NCI-H1436 (cell line): ENCODE results near the gene MKX.

ENCODE experiments used
- DNase-seq: peaks from one replicate; lab custom pipeline; 2025; lab: John Stamatoyannopoulos, UW

MKX gene

DNA sequence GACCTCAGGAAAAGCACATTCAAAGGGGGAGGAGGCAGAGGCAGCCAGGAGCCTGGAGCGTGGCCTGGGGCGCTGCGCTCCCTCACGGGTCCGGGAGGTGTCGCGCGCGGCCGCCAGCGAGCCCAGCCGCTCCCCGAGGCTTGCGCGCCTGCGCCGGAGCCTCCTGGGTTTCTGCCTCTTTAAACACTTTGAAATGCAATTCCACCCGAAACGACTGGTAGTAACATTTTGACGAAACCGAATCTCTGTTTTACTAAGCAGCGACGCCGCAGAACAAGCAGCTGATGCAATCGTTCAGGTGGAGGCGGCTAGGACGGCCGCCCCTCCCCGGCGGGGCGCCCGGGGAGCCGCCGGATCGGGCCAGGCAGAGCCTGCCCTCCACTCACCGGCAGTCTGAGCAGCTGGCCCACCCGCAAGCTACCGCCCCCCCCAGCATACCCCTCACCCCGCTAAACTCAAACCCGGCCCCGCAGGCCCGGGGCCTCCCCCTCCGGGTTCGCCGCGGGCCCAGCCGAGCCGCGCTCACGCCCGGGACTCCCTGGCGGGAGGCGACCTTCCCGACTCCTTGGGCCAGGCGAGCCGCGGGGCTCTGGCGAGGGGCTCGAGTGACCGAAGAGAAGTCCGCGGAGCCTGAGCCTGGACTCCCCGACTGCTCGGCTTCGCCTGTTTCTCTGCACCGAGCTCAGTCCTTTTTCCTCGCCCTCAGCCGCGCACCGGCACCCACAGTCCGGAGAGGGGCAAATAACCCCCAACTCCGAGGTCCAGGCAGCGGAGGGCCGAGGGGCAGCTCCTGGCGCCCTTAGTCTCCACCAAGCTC, 3.2 kb downstream of the MKX start:
- DNase-seq = peak; percentile 46

DNA sequence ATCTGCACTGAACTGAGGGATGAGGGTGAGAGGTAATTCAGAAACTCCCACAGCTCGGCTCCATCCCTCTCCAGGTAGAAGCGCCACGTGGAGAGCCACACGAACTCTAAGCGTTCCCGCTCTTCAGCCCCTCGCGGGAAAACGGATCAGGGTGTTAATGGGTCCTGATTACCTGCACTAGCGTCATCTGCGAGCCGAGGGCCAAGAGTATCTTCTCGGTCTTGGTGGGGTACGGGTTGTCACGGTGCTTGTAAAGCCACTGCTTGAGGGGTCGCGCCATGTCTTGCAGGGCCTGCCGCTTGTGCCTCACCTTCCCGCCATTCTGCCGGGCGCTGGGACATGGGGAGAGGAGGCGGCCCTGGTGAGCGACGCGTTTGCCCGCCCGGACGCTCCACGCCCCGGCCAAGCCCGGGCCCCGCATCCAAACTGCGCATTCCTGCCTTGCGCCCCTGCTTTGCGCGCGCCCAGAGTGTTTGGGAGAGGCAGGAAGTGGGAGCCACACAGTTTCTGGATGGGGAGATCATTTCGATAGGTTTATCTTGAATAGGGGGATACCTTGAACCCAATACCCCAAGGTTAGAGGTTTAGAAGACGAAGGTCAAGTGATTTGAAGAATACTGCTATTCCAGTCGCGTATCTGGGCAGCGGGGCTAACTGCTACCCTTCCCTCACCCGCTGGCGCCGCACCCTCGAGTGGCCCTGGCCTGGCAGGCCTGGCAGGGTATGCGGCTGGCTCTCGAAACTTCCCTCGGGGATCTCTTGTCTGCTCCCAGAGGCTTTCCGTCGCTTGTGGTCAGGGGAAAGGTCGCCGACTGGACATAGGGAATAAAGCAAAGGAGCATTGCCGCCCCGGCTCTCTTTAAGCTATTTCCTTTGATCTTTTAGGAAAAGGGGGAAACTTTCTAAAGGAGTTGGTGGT, 4.2 kb downstream of the MKX start:
- DNase-seq = no peak

- DNase-seq = no peak
Measured at GRCh38 chr10:27736396-27736795, 9.2 kb downstream of the MKX start.

DNA sequence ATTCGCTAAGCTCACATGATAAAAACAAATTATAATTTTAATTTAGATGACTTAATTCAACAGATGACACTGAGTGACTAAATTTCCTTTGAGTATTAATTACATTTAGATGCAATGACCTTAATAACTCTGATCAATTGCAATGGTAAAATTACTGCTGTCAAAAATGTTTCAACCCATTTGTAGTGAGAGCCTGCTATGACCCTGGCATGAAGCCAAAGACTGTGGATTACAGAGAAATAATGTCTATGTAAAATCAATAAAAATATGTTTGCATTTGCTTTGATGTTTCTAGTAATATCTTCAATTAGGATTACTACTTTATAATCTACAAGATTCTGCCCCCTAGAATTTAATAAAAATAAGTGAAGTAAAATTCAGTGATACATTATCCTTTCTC, 15.6 kb downstream of the MKX start:
- DNase-seq = no peak

DNA sequence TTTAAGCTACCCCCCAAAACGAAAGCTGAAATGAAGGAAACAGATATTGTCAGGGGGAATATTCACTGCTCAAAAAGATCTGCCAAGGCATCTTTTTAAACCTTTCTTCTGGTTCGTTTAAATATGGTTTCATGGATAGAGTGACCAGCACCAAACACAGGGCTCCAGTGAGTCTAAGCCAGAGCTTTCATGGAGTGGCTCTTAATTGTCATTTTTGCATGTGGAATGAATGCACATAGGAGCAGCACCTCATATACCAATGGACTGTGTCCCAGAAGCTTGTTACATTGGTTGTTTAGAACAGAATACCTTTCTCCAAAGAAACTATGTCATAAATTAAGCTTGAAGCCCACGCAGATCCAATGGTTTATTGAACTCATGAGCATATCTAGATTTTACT, 17.3 kb downstream of the MKX start:
- DNase-seq = no peak

DNA sequence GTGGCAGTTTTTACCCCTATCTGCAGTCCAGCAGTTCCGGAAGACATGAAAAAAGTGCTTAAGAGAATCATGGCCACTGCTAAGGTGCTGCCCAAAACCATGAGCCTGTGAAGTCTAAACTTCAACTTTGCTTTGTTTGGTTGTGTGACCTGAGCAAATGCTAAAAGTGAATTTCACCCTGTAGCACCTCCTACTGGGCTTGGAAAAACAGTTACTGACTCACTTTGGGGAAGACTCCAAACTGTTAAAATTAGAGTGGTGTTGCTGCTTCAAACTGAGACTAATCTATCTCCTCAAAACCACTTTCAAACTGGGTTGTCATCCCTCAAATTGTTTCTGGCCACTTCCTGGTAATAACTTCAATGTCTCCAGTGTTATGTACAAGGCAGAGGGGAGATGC, 21.3 kb downstream of the MKX start:
- DNase-seq = no peak

GRCh38 chr10:27723436-27723835, 22.2 kb downstream of the MKX start:
- no peak for DNase-seq

DNA sequence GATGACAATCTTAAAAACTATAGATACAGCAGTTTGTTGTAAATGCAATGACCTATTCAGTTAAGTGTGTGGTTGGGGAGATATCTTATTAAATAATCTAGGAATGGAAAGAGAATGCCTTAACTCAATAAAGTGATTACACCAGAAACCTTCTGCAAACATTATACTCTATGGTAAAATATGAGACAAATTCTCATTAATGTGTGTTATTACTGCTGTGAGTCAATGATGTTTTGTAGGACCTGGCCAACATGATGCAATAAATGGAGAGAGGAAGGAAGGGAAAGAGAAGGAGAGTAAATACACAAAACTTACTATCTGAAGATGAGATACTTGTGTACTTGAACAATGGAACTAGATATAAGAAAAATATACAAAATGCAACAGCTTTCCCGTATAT, 25.1 kb downstream of the MKX start:
- DNase-seq = no peak

DNA sequence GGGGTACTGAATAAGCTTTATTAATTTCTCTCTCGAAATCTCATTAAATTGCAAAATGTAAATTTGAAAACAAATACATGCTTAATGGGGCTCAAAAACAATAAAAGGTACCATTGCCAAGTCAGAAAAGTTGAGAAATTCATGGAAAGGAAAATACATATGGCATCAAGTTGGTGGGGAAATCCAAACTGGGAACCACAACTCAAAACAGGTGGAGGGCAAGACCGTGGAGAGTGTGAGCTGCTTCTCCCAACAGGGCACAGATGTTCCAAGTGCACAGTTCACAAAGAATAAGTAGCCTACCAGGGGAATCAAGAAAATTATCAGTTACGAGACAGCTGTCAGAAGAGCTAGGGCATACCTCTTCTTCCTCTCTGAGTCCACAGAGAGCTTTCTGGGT, 26.6 kb downstream of the MKX start:
- no peak for DNase-seq

- no peak for DNase-seq
Measured at GRCh38 chr10:27717861-27718260, 27.8 kb downstream of the MKX start.

DNA sequence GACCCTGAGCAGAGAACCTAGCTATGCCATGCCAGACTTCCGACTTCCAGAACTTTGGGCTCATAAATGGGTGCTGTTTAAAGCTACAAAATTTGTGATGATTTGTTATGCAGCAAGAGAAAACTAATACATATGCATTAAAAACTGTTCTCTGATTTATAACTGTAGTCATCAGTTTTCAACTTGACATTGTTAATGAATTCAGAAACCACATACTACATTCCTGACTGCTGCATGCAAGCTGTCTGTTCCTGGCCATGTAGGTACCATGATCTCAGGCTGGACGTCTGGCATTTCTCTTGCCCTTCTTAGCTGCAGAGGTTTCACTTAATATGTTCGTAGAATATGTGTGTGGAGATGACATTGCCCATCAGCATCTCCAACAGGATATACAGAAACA, 28.4 kb downstream of the MKX start:
- no peak for DNase-seq

DNA sequence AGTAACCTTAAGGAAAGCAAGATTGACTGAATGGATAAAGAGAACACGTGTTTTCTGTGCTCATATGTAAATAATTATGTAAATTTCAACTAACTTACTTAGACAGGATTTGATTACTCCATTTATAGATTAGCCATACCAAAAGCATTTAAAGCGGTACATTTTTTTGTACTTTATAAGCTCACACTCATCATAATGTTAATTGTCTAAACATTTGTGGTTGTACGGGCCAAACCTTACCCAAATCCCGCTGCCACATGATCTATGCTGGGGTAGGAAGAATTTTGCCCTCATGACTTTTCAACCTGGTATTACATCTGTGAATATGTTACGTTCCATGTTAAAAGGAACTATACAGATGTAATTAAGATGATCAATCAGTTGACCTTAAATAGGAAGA, 29.1 kb downstream of the MKX start:
- DNase-seq = no peak

DNA sequence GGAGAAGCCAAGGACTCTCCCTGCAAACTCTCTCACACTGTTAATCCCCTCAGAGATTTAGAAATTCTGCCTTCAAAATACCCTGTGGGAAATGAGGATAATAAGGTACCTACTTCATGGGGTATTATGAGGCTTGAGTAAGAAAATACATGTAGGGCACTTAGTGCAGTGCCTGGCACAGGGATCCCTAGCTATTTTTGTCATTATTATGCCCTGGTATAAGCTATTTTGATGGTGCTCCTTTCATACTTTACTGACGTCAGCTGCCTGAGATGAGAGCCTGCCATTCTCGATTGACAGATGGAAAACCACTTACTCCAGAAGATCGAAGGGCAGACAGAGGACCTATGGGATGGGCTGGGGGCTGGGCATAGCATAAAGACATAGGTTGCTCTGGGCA, 30.1 kb downstream of the MKX start:
- DNase-seq = no peak

- no peak for DNase-seq
Measured at GRCh38 chr10:27714349-27714748, 31.3 kb downstream of the MKX start.

DNA sequence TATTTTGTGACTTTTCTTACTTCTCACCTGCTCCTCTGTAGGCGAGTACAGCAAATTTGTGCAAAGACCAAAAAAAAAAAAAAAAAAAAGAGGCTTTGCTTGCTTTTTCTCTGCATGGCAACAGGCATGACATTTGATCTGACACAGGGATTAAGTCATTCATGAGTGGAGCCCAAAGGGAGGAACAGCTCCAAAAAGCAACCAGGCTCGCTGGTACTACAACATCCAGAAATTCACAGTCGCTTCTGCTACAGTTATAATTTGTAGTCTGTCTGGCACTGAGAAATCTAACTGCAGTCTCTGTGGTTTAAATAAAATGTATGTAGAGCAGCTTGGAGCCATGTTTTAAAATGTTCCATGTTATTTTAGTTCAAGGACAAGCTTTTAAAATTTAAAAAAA, 31.7 kb downstream of the MKX start:
- no peak for DNase-seq

DNA sequence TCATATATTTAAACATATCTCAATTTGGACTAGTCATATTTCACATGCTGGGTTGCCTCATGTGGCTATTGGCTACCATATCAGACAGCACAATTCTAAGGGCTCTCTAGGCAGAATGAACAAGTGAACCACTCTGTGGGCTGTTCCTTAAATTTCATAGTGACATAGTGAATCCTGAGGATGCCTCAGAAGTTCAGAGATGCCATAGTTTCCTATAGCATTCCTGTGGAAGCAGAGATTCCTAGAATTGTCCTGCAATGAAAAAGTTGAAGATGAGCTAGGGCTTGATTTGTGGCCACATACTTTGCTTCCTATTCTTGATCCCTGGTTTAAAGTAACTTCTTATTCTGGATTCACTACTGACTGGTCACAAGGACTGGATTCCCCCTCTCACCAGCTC, 35.6 kb downstream of the MKX start:
- DNase-seq = no peak

DNA sequence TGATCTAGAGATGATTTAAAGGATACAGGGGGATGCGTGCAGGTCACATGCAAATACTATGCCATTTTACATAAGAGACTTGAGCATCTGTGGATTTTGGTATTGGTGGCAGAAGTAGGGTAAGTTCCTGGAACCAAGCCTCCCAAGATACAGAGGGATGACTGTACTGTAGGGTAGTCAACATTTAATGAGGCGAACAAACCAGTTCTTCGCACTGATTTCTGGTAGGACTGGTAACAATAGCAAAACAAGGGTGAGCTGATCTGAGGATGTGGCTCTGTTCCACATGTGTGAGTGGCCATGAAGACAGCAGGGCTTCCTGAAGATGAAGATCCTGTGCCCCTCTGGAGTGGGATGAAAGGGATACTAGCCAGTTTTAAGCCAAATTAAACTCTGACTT, 36.3 kb downstream of the MKX start:
- no peak for DNase-seq

DNA sequence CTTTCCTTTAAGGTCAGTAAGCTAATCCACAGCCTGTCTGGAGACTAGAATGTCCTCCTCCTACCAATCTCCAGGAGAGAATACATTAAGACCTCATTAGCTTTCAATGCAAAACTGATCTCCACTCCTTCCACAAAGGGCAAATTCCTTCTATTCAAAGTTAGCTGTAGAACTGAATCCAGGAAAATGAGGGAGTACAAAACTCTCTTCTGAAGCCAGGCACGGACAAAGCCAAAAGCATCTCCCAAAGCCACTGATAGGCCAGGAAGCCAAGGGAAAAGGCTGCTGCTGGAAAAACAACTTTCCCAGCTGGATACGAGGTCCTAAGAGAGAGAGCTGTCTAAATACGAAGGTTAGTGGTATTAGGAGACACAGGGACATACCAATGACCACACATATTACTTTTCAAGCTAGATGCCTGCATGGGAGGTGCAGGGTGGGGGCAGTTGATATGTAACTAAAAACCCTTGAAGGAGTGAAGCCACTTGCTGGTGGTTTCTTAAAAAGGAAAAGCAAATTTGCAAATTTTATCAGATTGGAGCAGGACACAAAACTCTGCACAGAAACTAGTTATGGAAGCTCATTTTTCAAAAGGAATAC, 43.6 kb downstream of the MKX start:
- no peak for DNase-seq

DNA sequence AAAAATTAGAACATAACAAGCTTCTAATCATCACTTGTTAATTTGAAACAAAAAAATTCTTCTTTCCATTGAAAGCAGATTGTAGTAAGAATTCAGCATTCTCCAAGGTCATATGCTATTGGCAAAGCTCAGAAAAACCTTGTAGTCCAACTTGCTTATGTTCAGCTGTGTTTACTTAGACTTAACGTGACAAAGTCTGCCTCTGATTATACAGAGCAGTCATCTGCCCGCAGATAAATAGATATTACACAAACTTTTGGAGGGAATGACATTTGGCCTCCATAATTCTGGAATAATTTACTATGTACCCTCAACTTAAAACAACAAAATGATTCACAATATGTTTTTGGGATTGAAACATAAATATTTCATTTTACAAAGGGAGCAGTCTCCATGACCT, 45.8 kb downstream of the MKX start:
- no peak for DNase-seq

DNA sequence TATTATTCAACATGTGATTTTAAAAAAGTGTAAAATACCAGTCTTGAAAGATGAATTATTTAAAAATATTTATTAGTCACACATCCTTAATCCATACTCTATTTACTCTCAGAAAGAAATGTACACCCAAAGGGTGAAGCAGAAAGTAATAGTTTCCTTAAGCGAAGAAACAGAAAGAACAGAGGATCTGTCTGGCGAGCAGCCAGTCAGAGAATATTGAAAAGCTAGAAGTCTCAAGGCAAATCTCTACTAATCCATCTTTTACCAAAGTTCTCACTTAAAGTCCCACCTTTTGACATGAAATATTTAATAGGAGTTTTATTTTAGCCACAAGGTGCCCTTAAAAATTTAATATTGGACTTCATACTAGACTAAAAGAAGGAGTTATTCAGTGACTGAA, 46.7 kb downstream of the MKX start:
- no peak for DNase-seq

GRCh38 chr10:27696466-27696865, 49.2 kb downstream of the MKX start:
- no peak for DNase-seq

- DNase-seq = no peak
Measured at GRCh38 chr10:27695706-27696105, 49.9 kb downstream of the MKX start.

DNA sequence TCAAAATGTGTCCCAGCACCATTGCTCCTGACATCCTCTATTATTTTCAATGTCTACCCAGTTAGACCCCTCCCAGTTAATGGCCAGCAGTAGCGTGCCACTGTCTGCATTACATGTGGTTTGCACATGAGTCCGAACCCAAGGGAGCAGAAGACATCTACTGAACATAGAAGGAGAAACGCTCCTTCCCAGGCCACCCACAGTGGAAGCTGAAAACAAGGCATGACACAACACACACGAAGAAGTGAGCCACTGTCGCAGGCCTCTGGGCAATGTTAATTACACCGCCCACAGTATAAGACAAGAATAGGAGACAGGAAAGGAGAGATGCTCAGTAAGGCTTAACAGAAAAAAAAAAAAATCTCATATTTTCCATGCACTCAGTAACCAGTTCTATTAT, 50.5 kb downstream of the MKX start:
- DNase-seq = no peak
